HepG2 (cell line): ENCODE measurements around the gene PPP1R16B. TPM values are rescaled to one million over a fixed set of nuclear protein-coding genes. Genes with fewer than 3 reads are reported as not detected.

Experiments used
- ATAC-seq: fragments of 200-7000 bp; cut with Tn5 transposase; 3 replicates; pipeline ENCODE4 v1.9.1; 2020; ENCODE audit warnings: mild to moderate bottlenecking, moderate library complexity
- BruUV-seq: library from RNA; stranded (reverse); fragments of 400-500 nt; replicated peaks from 2 replicates; lab custom pipeline; 2021; lab: Mats Ljungman, UMichigan
- CTCF ChIA-PET: fragments of 300-600 bp; formaldehyde crosslinking; extraction: SDS; loops from one replicate; lab custom pipeline; 2021; ENCODE audit warnings: low total read pairs, inconsistent platforms, low intra/inter-chr PET ratio; lab: Yijun Ruan, JAX
- POLR2A ChIA-PET: fragments of 350-600 bp; sonication (Branson Sonifier 250); formaldehyde crosslinking; loops from one replicate; lab custom pipeline; 2020; ENCODE audit warnings: antibody characterized with exemption, inconsistent platforms; lab: Yijun Ruan, JAX
- DNase-seq: peaks from one replicate; pipeline ENCODE4 v3.0.0-alpha.2; 2015; ENCODE audit warnings: low spot score
- FAIRE-seq: peaks from 3 replicates; lab custom pipeline; 2011; peaks lifted over from hg19 to GRCh38; lab: Jason Lieb, UNC
- H2AFZ ChIP-seq: one replicate; pipeline ENCODE4 v1.6.1; 2011; ENCODE audit warnings: low read length, inconsistent platforms
- H3K27ac ChIP-seq: fragments of 300-600 bp; 3 replicates; pipeline ENCODE4 v1.8.0; 2011; ENCODE audit warnings: mixed run types, mild to moderate bottlenecking, mixed read lengths, low read length, inconsistent platforms; ENCODE audit not compliant: insufficient read depth; ENCODE audit errors: extremely low read length
- H3K27me3 ChIP-seq, 2 experiments: fragments of 200-600 bp in 1 of 2; 2 replicates in 1 of 2; 3 replicates in 1 of 2; pipeline versions ENCODE4 v1.6.0 to v1.8.0; 2011; ENCODE audit warnings: low read length in 2 of 2, mild to moderate bottlenecking in 2 of 2, moderate library complexity in 2 of 2, inconsistent platforms in 1 of 2; ENCODE audit not compliant: insufficient read depth in 2 of 2, control insufficient read depth in 1 of 2
- H3K36me3 ChIP-seq, 2 experiments: fragments of 200-600 bp in 1 of 2; replicated peaks in 1 of 2; 2 replicates in 1 of 2; 3 replicates in 1 of 2; pipeline versions ENCODE4 v1.5.1 to v1.8.0; 2011; ENCODE audit warnings: low read length in 2 of 2, inconsistent platforms in 1 of 2; ENCODE audit not compliant: insufficient read depth in 2 of 2, control insufficient read depth in 1 of 2
- H3K4me1 ChIP-seq: 2 replicates; pipeline ENCODE4 v1.5.1; 2012; ENCODE audit warnings: low read length, inconsistent platforms; ENCODE audit not compliant: insufficient read depth
- H3K4me2 ChIP-seq: 2 replicates; pipeline ENCODE4 v1.6.0; 2011; ENCODE audit warnings: low read depth, low read length, inconsistent platforms
- H3K4me3 ChIP-seq, 3 experiments: fragments of 200-600 bp in 1 of 3; sonication (generic), shearing (Covaris generic) in 1 of 3; replicated peaks in 1 of 3; 2 replicates each; pipeline ENCODE4 v1.5.1; 2011 to 2016; ENCODE audit warnings: low read length in 3 of 3, inconsistent platforms in 2 of 3, low read depth in 2 of 3, mild to moderate bottlenecking in 2 of 3, control low read depth in 1 of 3, mixed read lengths in 1 of 3; ENCODE audit not compliant: insufficient read depth in 1 of 3
- H3K79me2 ChIP-seq: one replicate; pipeline ENCODE4 v1.6.1; 2011; ENCODE audit warnings: low read length, inconsistent platforms; ENCODE audit not compliant: insufficient read depth
- H3K9ac ChIP-seq: 2 replicates; pipeline ENCODE4 v1.6.0; 2011; ENCODE audit warnings: mild to moderate bottlenecking, low read depth, low read length, inconsistent platforms; ENCODE audit not compliant: insufficient read depth
- H3K9me3 ChIP-seq: 2 replicates; pipeline ENCODE4 v1.5.1; 2012; ENCODE audit warnings: mild to moderate bottlenecking, low read length
- H4K20me1 ChIP-seq: 2 replicates; pipeline ENCODE4 v1.6.0; 2011; ENCODE audit warnings: inconsistent platforms, mild to moderate bottlenecking, low read length, moderate library complexity; ENCODE audit not compliant: insufficient read depth
- KDM1A ChIP-seq: IDR thresholded peaks from 2 replicates; pipeline ENCODE4 v1.6.1; 2016; ENCODE audit warnings: missing compliant biosample characterization
- MBNL3 ChIP-seq: fragments of 250-450 bp; sonication (Bioruptor Pico); conservative IDR thresholded peaks from 2 replicates; pipeline ENCODE4 v1.8.0; 2022; ENCODE audit warnings: mild to moderate bottlenecking, inconsistent platforms
- MEIS2 ChIP-seq: sonication (generic); formaldehyde crosslinking; IDR thresholded peaks from 2 replicates; pipeline ENCODE4 v1.9.0; 2021; ENCODE audit warnings: mild to moderate bottlenecking, missing genetic modification reagents
- RELA ChIP-seq: sonication (generic); formaldehyde crosslinking; IDR thresholded peaks from 2 replicates; pipeline ENCODE4 v1.4.0; 2020; ENCODE audit warnings: missing genetic modification reagents
- TEAD3 ChIP-seq: optimal IDR thresholded peaks from 2 replicates; pipeline ENCODE3; 2016; ENCODE audit warnings: borderline replicate concordance
- ZKSCAN1 ChIP-seq: fragments of 150-350 bp; IDR thresholded peaks from 2 replicates; pipeline ENCODE4 v1.6.1; 2014; ENCODE audit warnings: low read length
- ZNF180 ChIP-seq: sonication (generic); formaldehyde crosslinking; IDR thresholded peaks from 2 replicates; pipeline ENCODE4 v1.4.0; 2020; ENCODE audit warnings: low read depth, missing genetic modification reagents, borderline replicate concordance
- ZNF589 ChIP-seq: sonication (generic); formaldehyde crosslinking; conservative IDR thresholded peaks from 2 replicates; pipeline ENCODE4 v1.8.0; 2022; ENCODE audit warnings: mild to moderate bottlenecking, moderate library complexity, missing genetic modification reagents
- ZNF713 ChIP-seq: sonication (generic); formaldehyde crosslinking; IDR thresholded peaks from 2 replicates; pipeline ENCODE4 v1.4.0; 2020; ENCODE audit warnings: mild to moderate bottlenecking, missing genetic modification reagents
- ZNF737 ChIP-seq: sonication (generic); formaldehyde crosslinking; IDR thresholded peaks from 2 replicates; pipeline ENCODE4 v1.5.0; 2020; ENCODE audit warnings: missing genetic modification reagents, mild to moderate bottlenecking, borderline replicate concordance
- WGBS: methylation state at CpG from one replicate; pipeline ENCODE4 v1.1.6; 2017; ENCODE audit warnings: low lambda C conversion rate; 5-methylcytosine and 5-hydroxymethylcytosine counted together
- in situ Hi-C: cut with HindIII; loops from 2 replicates; pipeline ENCODE4 v1.10.0; 2017; ENCODE audit warnings: low pct_unique_long_range_greater_than_20kb; ENCODE audit not compliant: extremely low pct_ligation_motif_present
- intact Hi-C: fragments of 100-400 bp; cut with micrococcal nuclease; formaldehyde crosslinking; loops from one replicate; pipeline ENCODE4 v1.10.0; 2022; ENCODE audit not compliant: unreplicated experiment
- polyA plus RNA-seq, 8 experiments: library from polyadenylated mRNA; depleted of rRNA in 3 of 8; stranded (reverse) in 7 of 8; unstranded in 1 of 8; fragments of >200 nt; fragmentation: Illumina TruSeq in 4 of 8; extraction: Trizol in 4 of 8; gene quantifications; 2 replicates each; pipeline versions ENCODE4 v1.2.1 to v1.2.3, GENCODE V29; 2011 to 2016; ENCODE audit warnings: low read depth in 4 of 8, missing spikeins in 1 of 8, mixed read lengths in 1 of 8; ENCODE audit not compliant: insufficient read depth in 1 of 8
- total RNA-seq, 5 experiments: library from RNA; depleted of rRNA; stranded (reverse); fragments of >200 nt; fragmentation: Illumina TruSeq; extraction: Trizol; gene quantifications; 2 replicates each; pipeline ENCODE4 v1.2.3, GENCODE V29; 2016; ENCODE audit warnings: low read depth in 1 of 5
- TF ChIP-seq, protein P1 (sequence below), 2 experiments: sonication (generic) in 1 of 2; formaldehyde crosslinking in 1 of 2; IDR thresholded peaks; 2 replicates each; pipeline versions ENCODE4 v1.5.1 to v1.6.1; 2011 to 2020; ENCODE audit warnings: borderline replicate concordance in 1 of 2, low read depth in 1 of 2, low read length in 1 of 2, mild to moderate bottlenecking in 1 of 2, missing genetic modification reagents in 1 of 2, moderate library complexity in 1 of 2

The PPP1R16B gene
- total and polyA plus RNA-seq, 2 of the 13 experiments (the other 11 are each of a cell fraction or from before 2014, with no cell fraction given) = 0.02 to 0.11 TPM

DNA sequence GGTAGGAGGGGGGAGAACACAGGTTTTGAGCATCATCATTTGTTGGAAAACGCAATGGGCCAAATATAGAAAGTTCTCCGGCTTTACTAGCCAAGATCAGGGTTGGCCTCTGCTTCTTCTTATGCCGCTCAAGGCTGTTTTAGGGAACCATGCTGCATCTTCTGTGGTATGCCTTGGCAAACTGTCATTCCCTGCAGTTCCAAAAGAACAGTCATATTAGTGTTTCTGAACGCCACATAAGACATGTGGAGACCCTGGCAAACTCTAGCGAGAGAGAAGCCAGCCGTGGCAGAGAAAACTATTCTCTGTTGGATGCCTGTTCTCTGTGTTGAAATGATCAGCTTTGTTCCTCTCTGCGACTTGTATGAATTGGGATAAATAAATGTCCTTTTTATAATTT, 46.4 kb upstream of the PPP1R16B start:
- in situ Hi-C loops (no loop called here), intact Hi-C loops (no loop called here)
- POLR2A ChIA-PET = no interaction called here
- no peak overlapping the region for H3K9ac ChIP-seq
- no peak overlapping the region for H3K4me3 ChIP-seq
- H3K4me2 ChIP-seq = no peak overlapping the region
- H3K79me2 ChIP-seq = no peaks in the 10 kb centered on the region
- BruUV-seq = no TSS peak
- ATAC-seq = no peak
- no peak for TF ChIP-seq RELA (CRISPR knock-in tag)
- no peak for TF ChIP-seq ZNF713
- no peak for TF ChIP-seq ZNF737 (CRISPR knock-in tag)
- no peak for TF ChIP-seq TEAD3 (CRISPR knock-in tag)
- no peak for TF ChIP-seq MEIS2 (CRISPR knock-in tag)
- TF ChIP-seq MBNL3 = no peak
- TF ChIP-seq KDM1A = no peak
- TF ChIP-seq ZNF589 (CRISPR knock-in tag) = no peak
- TF ChIP-seq, protein P1, sequence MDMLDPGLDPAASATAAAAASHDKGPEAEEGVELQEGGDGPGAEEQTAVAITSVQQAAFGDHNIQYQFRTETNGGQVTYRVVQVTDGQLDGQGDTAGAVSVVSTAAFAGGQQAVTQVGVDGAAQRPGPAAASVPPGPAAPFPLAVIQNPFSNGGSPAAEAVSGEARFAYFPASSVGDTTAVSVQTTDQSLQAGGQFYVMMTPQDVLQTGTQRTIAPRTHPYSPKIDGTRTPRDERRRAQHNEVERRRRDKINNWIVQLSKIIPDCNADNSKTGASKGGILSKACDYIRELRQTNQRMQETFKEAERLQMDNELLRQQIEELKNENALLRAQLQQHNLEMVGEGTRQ (IDR thresholded peaks at IDR 0.05; ENCODE audit: low read depth, low read length) = no peak
- TF ChIP-seq, protein P1 (CRISPR knock-in tag; IDR thresholded peaks at IDR 0.05; ENCODE audit: borderline replicate concordance) = no peak
- no peak for TF ChIP-seq ZNF180 (CRISPR knock-in tag)
- TF ChIP-seq ZKSCAN1 = no peak
- TF ChIP-seq, all 625 proteins: peak for 0
- Histone ChIP-seq H3K36me3 (peaks cover 54 to 89% of the 10 kb centered on the region in 2 experiments), H3K27me3 (no peaks in the 10 kb centered on the region), H3K4me1 (no peaks in the 10 kb centered on the region), H3K9me3 (no peaks in the 10 kb centered on the region), H2AFZ (no peak overlapping the region), H3K27ac (no peak overlapping the region), H4K20me1 (no peaks in the 10 kb centered on the region)
- DNase-seq (no peak), FAIRE-seq (no peak)
- CTCF ChIA-PET = no interaction called here
- WGBS = 95% methylated on average over 7 of the region's 7 CpGs
